DOHH2 (cell line): ENCODE data around the gene SLC35B2.

ENCODE experiments used
- H3F3A ChIP-seq: fragments of 200-600 bp; sonication (generic), shearing (Covaris generic); 2 replicates; pipeline ENCODE4 v1.6.0; 2016; ENCODE audit warnings: antibody characterized with exemption, mild to moderate bottlenecking; ENCODE audit not compliant: control insufficient read depth, insufficient read depth
- H3K27ac ChIP-seq: fragments of 200-600 bp; sonication (generic); 2 replicates; pipeline ENCODE4 v1.5.1; 2014; ENCODE audit warnings: low read depth, mild to moderate bottlenecking, low read length, moderate library complexity
- H3K27me3 ChIP-seq: fragments of 200-600 bp; sonication (generic); 2 replicates; pipeline ENCODE4 v1.6.1; 2014; ENCODE audit warnings: mild to moderate bottlenecking, low read length, mixed read lengths; ENCODE audit not compliant: control insufficient read depth
- H3K36me3 ChIP-seq: fragments of 200-600 bp; sonication (generic); 2 replicates; pipeline ENCODE4 v1.6.1; 2014; ENCODE audit warnings: mild to moderate bottlenecking, low read length, moderate library complexity, mixed read lengths; ENCODE audit not compliant: control insufficient read depth
- H3K4me1 ChIP-seq: fragments of 200-600 bp; sonication (generic); 2 replicates; pipeline ENCODE4 v1.6.1; 2014; ENCODE audit warnings: mild to moderate bottlenecking, low read length, mixed read lengths; ENCODE audit not compliant: control insufficient read depth
- H3K4me2 ChIP-seq: fragments of 200-600 bp; sonication (generic); 2 replicates; pipeline ENCODE4 v1.6.0; 2014; ENCODE audit warnings: mild to moderate bottlenecking, low read length, moderate library complexity
- H3K4me3 ChIP-seq: fragments of 200-600 bp; sonication (generic); 2 replicates; pipeline ENCODE4 v1.5.1; 2014; ENCODE audit warnings: mild to moderate bottlenecking, low read length, mixed read lengths
- H3K79me2 ChIP-seq: fragments of 200-600 bp; sonication (generic); 2 replicates; pipeline ENCODE4 v1.6.1; 2014; ENCODE audit warnings: mild to moderate bottlenecking, low read length, mixed read lengths; ENCODE audit not compliant: control insufficient read depth
- H3K9me2 ChIP-seq: fragments of 200-600 bp; sonication (generic); replicated peaks from 2 replicates; pipeline ENCODE4 v1.6.1; 2014; ENCODE audit warnings: mild to moderate bottlenecking, low read length, mixed read lengths; ENCODE audit not compliant: control insufficient read depth
- H3K9me3 ChIP-seq: fragments of 200-600 bp; sonication (generic); 2 replicates; pipeline ENCODE4 v1.6.1; 2014; ENCODE audit warnings: antibody characterized with exemption, low read length, mixed read lengths; ENCODE audit not compliant: control insufficient read depth, insufficient read depth
- H4K20me1 ChIP-seq: fragments of 200-600 bp; sonication (generic); 2 replicates; pipeline ENCODE4 v1.6.0; 2014; ENCODE audit warnings: low read depth, mild to moderate bottlenecking, antibody characterized with exemption, low read length, moderate library complexity; ENCODE audit not compliant: control insufficient read depth, insufficient read depth
- EZH2phosphoT487 ChIP-seq: fragments of 200-600 bp; sonication (generic); IDR thresholded peaks from 2 replicates; pipeline ENCODE4 v1.6.1; 2017; ENCODE audit warnings: borderline replicate concordance, mild to moderate bottlenecking, antibody characterized with exemption, low read length, moderate library complexity, mixed read lengths
- TF ChIP-seq, protein P1 (sequence below): fragments of 200-600 bp; sonication (generic); IDR thresholded peaks from one replicate; pipeline ENCODE4 v1.5.1; 2014; ENCODE audit warnings: antibody characterized with exemption, mild to moderate bottlenecking, low read depth, low read length; ENCODE audit not compliant: poor library complexity, severe bottlenecking

The SLC35B2 gene

DNA sequence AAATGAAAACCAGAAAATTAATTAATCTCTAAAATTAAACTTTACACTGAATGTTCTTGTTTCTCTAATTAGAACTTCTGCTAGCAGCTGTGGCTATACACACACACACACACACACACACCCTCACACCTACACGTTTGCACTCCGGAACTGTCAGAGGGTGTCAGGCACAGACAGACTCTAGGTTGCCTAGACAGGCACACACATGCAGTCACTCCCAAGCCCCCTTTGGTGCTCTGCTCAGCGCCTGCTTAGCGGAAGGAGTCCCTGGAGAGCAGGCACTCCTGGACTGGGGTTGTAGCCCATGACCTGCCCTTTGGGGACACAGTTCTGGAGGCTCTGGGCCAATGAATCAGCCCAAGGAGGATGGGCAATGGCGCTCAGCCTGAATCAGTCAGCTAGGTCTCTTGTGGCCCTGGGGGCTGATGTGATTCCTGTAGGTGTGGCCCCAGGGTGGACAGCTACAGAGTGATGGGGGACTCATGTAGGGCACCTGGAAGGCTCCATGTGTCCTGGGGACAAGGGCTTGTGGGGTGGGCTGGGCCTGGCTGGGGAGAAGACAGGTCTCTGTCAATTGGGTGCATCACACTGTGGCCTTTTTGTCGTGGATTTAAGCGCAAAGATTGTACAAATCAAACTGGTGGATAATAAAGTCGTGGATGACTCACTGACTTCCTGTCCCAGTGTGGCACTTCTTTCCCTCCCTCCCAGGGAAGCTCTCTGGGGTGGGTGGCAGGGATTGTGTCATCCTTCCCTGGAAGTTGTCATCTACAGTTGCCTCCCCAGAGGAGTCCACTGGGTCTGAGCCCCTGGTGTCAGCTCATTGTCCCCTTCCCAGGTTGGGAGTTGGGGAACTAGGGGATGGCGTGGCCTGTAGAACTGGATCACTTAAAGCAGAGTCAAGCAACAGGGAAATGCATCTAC lies 21.7 kb upstream of the SLC35B2 start:
- no peaks in the 10 kb centered on the region for H3K4me1 ChIP-seq
- H4K20me1 ChIP-seq, result no peaks in the 10 kb centered on the region
- peaks cover 21% of the 10 kb centered on the region for H3K27me3 ChIP-seq
- H3K27ac ChIP-seq, result no peak overlapping the region
- no peaks in the 10 kb centered on the region for H3K9me3 ChIP-seq
- H3K36me3 ChIP-seq, result no peaks in the 10 kb centered on the region
- no peaks in the 10 kb centered on the region for H3F3A ChIP-seq
- no peaks in the 10 kb centered on the region for H3K79me2 ChIP-seq
- no peak for TF ChIP-seq EZH2phosphoT487
- TF ChIP-seq, protein P1, sequence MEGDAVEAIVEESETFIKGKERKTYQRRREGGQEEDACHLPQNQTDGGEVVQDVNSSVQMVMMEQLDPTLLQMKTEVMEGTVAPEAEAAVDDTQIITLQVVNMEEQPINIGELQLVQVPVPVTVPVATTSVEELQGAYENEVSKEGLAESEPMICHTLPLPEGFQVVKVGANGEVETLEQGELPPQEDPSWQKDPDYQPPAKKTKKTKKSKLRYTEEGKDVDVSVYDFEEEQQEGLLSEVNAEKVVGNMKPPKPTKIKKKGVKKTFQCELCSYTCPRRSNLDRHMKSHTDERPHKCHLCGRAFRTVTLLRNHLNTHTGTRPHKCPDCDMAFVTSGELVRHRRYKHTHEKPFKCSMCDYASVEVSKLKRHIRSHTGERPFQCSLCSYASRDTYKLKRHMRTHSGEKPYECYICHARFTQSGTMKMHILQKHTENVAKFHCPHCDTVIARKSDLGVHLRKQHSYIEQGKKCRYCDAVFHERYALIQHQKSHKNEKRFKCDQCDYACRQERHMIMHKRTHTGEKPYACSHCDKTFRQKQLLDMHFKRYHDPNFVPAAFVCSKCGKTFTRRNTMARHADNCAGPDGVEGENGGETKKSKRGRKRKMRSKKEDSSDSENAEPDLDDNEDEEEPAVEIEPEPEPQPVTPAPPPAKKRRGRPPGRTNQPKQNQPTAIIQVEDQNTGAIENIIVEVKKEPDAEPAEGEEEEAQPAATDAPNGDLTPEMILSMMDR, result no peak
- H3K4me2 ChIP-seq, result no peak overlapping the region
- no peak overlapping the region for H3K4me3 ChIP-seq
- H3K9me2 ChIP-seq, result no peaks in the 10 kb centered on the region

DNA sequence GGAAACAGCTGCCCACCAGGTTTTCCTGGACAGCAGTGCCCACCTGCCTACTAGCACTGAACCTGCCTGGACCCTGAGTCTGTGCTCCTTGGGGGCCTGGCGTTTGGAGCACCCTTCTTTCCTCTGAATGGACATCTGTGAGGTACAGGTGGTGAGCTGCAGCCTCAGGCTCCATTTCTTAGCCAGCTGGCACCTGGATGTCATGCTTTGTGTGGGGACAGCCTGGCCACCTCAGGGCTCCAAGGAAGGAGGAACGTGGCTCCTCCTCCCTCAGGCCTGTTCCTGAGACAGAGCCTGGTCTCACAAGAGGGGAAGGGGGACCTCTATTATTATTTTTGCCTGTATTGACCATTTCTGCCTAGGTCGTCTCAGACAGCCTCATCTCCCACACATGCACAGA lies 21.0 kb upstream of the SLC35B2 start:
- no peaks in the 10 kb centered on the region for H3K36me3 ChIP-seq
- no peak overlapping the region for H3K27ac ChIP-seq
- H4K20me1 ChIP-seq, result no peaks in the 10 kb centered on the region
- no peak overlapping the region for H3K4me2 ChIP-seq
- no peaks in the 10 kb centered on the region for H3K9me2 ChIP-seq
- H3K9me3 ChIP-seq, result no peaks in the 10 kb centered on the region
- no peaks in the 10 kb centered on the region for H3K79me2 ChIP-seq
- no peak overlapping the region for H3K4me3 ChIP-seq
- H3K27me3 ChIP-seq, result peaks cover 26% of the 10 kb centered on the region
- H3K4me1 ChIP-seq, result no peaks in the 10 kb centered on the region
- H3F3A ChIP-seq, result no peaks in the 10 kb centered on the region
- TF ChIP-seq EZH2phosphoT487, result no peak
- TF ChIP-seq, protein P1, result no peak

- no peak overlapping the region for H3K4me3 ChIP-seq
- H3K4me1 ChIP-seq, result no peaks in the 10 kb centered on the region
- no peaks in the 10 kb centered on the region for H3K9me2 ChIP-seq
- no peak overlapping the region for H3K4me2 ChIP-seq
- no peak overlapping the region for H3K27ac ChIP-seq
- H3K36me3 ChIP-seq, result no peaks in the 10 kb centered on the region
- H3F3A ChIP-seq, result no peaks in the 10 kb centered on the region
- no peak for TF ChIP-seq EZH2phosphoT487
- TF ChIP-seq, protein P1, result no peak
- no peaks in the 10 kb centered on the region for H3K9me3 ChIP-seq
- H3K27me3 ChIP-seq, result peaks cover 31% of the 10 kb centered on the region
- no peaks in the 10 kb centered on the region for H3K79me2 ChIP-seq
- H4K20me1 ChIP-seq, result no peaks in the 10 kb centered on the region
These were observed 20.4 kb upstream of the SLC35B2 start for GRCh38 chr6:44277763-44278162.
